HL-60 (cell line): ENCODE data around the gene ATP6AP1.
A peak's percentile ranks its signal among the peaks of the same experiment; 100 is the strongest.

ENCODE experiments used
- DNase-seq, 2 experiments: peaks; one replicate each; pipeline ENCODE4 v3.0.0-alpha.2; 2010 to 2020; ENCODE audit warnings: low read depth in 1 of 2, low spot score in 1 of 2
- H3K27ac ChIP-seq: fragments of 250-450 bp; sonication (Bioruptor Pico); replicated peaks from 2 replicates; pipeline ENCODE4 v1.5.1; 2020; ENCODE audit warnings: mild to moderate bottlenecking, moderate library complexity
- H3K27me3 ChIP-seq: fragments of 250-450 bp; sonication (Bioruptor Pico); 2 replicates; pipeline ENCODE4 v1.5.1; 2021; ENCODE audit warnings: mild to moderate bottlenecking, moderate library complexity; ENCODE audit not compliant: insufficient read depth, poor library complexity, severe bottlenecking
- H3K4me3 ChIP-seq: replicated peaks from 2 replicates; pipeline ENCODE4 v1.5.1; 2011; ENCODE audit warnings: mild to moderate bottlenecking, control low read depth, low read length; ENCODE audit not compliant: insufficient read depth
- CTCF ChIP-seq: IDR thresholded peaks from one replicate; pipeline ENCODE4 v1.5.1; 2011; ENCODE audit warnings: low read length, control low read depth, inconsistent platforms; ENCODE audit not compliant: insufficient read depth
- GABPA ChIP-seq: IDR thresholded peaks from 2 replicates; pipeline ENCODE4 v1.6.1; 2012; ENCODE audit warnings: low read depth
- POLR2AphosphoS5 ChIP-seq: IDR thresholded peaks from 2 replicates; pipeline ENCODE4 v1.6.1; 2012; ENCODE audit warnings: low read depth
- REST ChIP-seq: IDR thresholded peaks from 2 replicates; pipeline ENCODE4 v1.6.1; 2012; ENCODE audit warnings: low read depth; ENCODE audit not compliant: insufficient replicate concordance
- SPI1 ChIP-seq: IDR thresholded peaks from 2 replicates; pipeline ENCODE4 v1.6.1; 2012; ENCODE audit warnings: low read depth, mild to moderate bottlenecking, borderline replicate concordance

ATP6AP1 gene

GRCh38 chrX:154430916-154431315, 2.4 kb downstream of the ATP6AP1 start:
- H3K27me3 ChIP-seq = no peaks in the 10 kb centered on the region
- no peak for TF ChIP-seq GABPA
- no peak for TF ChIP-seq CTCF
- TF ChIP-seq REST = no peak
- TF ChIP-seq SPI1 = no peak
- peak overlapping the region; percentile 76 for H3K27ac ChIP-seq
- peak overlapping the region; percentile 25 for H3K4me3 ChIP-seq
- DNase-seq = peak; percentile 43 to 75

GRCh38 chrX:154431341-154431740, 2.9 kb downstream of the ATP6AP1 start:
- peak; percentile 72 to 74 for DNase-seq
- Histone ChIP-seq H3K27me3 (no peaks in the 10 kb centered on the region), H3K4me3 (peak overlapping the region; percentile 25; the same call in 1 of the 2 replicates), H3K27ac (peak overlapping the region; percentile 76)
- TF ChIP-seq SPI1 = peak; percentile 68; the same call in 1 of the 2 replicates
- TF ChIP-seq POLR2AphosphoS5 = no peak
- no peak for TF ChIP-seq REST

- DNase-seq = no peak
- no peak overlapping the region for H3K4me3 ChIP-seq
- H3K27ac ChIP-seq = peak overlapping the region; percentile 76
- TF ChIP-seq GABPA (no peak), REST (no peak), CTCF (no peak), SPI1 (no peak)
- no peaks in the 10 kb centered on the region for H3K27me3 ChIP-seq
Observed at GRCh38 chrX:154432210-154432609, 3.7 kb downstream of the ATP6AP1 start.

- no peak for DNase-seq
- Histone ChIP-seq H3K27ac (no peak overlapping the region), H3K4me3 (no peak overlapping the region), H3K27me3 (no peaks in the 10 kb centered on the region)
- no peak for TF ChIP-seq REST
- TF ChIP-seq SPI1 = no peak
- no peak for TF ChIP-seq POLR2AphosphoS5
- no peak for TF ChIP-seq CTCF
Observed at GRCh38 chrX:154433605-154434004, 5.1 kb downstream of the ATP6AP1 start.
